H9 (cell line): ENCODE data around the gene PPFIA4. TPM values are rescaled to one million over a fixed set of nuclear protein-coding genes. Genes with fewer than 3 reads are reported as not detected.

Source experiments
- DNase-seq: peaks from one replicate; pipeline ENCODE4 v3.0.0-alpha.2; 2017
- H2AFZ ChIP-seq: one replicate; pipeline ENCODE4 v1.6.1; 2013; ENCODE audit warnings: mild to moderate bottlenecking, low read length, control low read depth, moderate library complexity
- H2AK5ac ChIP-seq: 2 replicates; pipeline ENCODE4 v1.6.1; 2013; ENCODE audit warnings: low read length, control low read depth, mixed read lengths; ENCODE audit not compliant: insufficient read length
- H2BK120ac ChIP-seq: one replicate; pipeline ENCODE4 v1.6.1; 2013; ENCODE audit warnings: low read depth, mild to moderate bottlenecking, low read length, control low read depth, inconsistent platforms; ENCODE audit not compliant: poor library complexity, severe bottlenecking
- H2BK12ac ChIP-seq: 2 replicates; pipeline ENCODE4 v1.6.1; 2013; ENCODE audit warnings: low read length, control low read depth, mixed read lengths, low read depth; ENCODE audit not compliant: insufficient read length
- H2BK15ac ChIP-seq: 2 replicates; pipeline ENCODE4 v1.6.1; 2013; ENCODE audit warnings: low read depth, low read length, control low read depth
- H2BK20ac ChIP-seq: one replicate; pipeline ENCODE4 v1.6.1; 2013; ENCODE audit warnings: low read depth, mild to moderate bottlenecking, low read length, control low read depth, inconsistent platforms; ENCODE audit not compliant: poor library complexity, severe bottlenecking
- H2BK5ac ChIP-seq: 2 replicates; pipeline ENCODE4 v1.6.1; 2013; ENCODE audit warnings: low read length, control low read depth, mixed read lengths; ENCODE audit not compliant: insufficient read length
- H3K14ac ChIP-seq: 2 replicates; pipeline ENCODE4 v1.6.1; 2013; ENCODE audit warnings: low read length, control low read depth; ENCODE audit not compliant: insufficient read depth
- H3K18ac ChIP-seq: 2 replicates; pipeline ENCODE4 v1.6.1; 2013; ENCODE audit warnings: low read depth, mild to moderate bottlenecking, mixed read lengths, low read length, control low read depth; ENCODE audit not compliant: insufficient read length
- H3K23ac ChIP-seq: 2 replicates; pipeline ENCODE4 v1.6.1; 2013; ENCODE audit warnings: low read length, control low read depth, mixed read lengths, low read depth; ENCODE audit not compliant: insufficient read length
- H3K23me2 ChIP-seq: 2 replicates; pipeline ENCODE4 v1.6.1; 2013; ENCODE audit warnings: low read depth, mild to moderate bottlenecking, mixed read lengths, low read length, control low read depth; ENCODE audit not compliant: insufficient read length, poor library complexity, severe bottlenecking
- H3K27ac ChIP-seq: 2 replicates; pipeline ENCODE4 v1.5.1; 2013; ENCODE audit warnings: low read length, control low read depth, mixed read lengths, low read depth; ENCODE audit not compliant: insufficient read length
- H3K27me3 ChIP-seq: 2 replicates; pipeline ENCODE4 v1.6.1; 2013; ENCODE audit warnings: low read length, control low read depth, inconsistent platforms; ENCODE audit not compliant: insufficient read depth
- H3K4ac ChIP-seq: 2 replicates; pipeline ENCODE4 v1.6.1; 2013; ENCODE audit warnings: low read depth, mild to moderate bottlenecking, control low read depth, inconsistent platforms, low read length, moderate library complexity
- H3K4me1 ChIP-seq: 2 replicates; pipeline ENCODE4 v1.6.1; 2013; ENCODE audit warnings: low read length, control low read depth, inconsistent platforms; ENCODE audit not compliant: insufficient read depth
- H3K4me2 ChIP-seq: 2 replicates; pipeline ENCODE4 v1.6.1; 2013; ENCODE audit warnings: low read length, control low read depth, mixed read lengths; ENCODE audit not compliant: insufficient read length, insufficient read depth
- H3K56ac ChIP-seq: 2 replicates; pipeline ENCODE4 v1.6.1; 2013; ENCODE audit warnings: low read depth, mild to moderate bottlenecking, mixed read lengths, low read length, control low read depth; ENCODE audit not compliant: insufficient read length
- H3K79me1 ChIP-seq: 2 replicates; pipeline ENCODE4 v1.6.1; 2013; ENCODE audit warnings: low read depth, mild to moderate bottlenecking, moderate library complexity, low read length, control low read depth, inconsistent platforms; ENCODE audit not compliant: insufficient read depth, poor library complexity, severe bottlenecking
- H3K79me2 ChIP-seq: 2 replicates; pipeline ENCODE4 v1.6.1; 2013; ENCODE audit warnings: low read length, control low read depth, inconsistent platforms; ENCODE audit not compliant: insufficient read depth
- H3K9ac ChIP-seq: 2 replicates; pipeline ENCODE4 v1.6.1; 2013; ENCODE audit warnings: low read length, control low read depth, mixed read lengths; ENCODE audit not compliant: insufficient read length; ENCODE audit errors: extremely low read depth
- H3K9me3 ChIP-seq: one replicate; pipeline ENCODE4 v1.6.1; 2013; ENCODE audit warnings: low read depth, low read length, inconsistent platforms; ENCODE audit not compliant: control insufficient read depth
- H3T11ph ChIP-seq: one replicate; pipeline ENCODE4 v1.6.1; 2013; ENCODE audit warnings: mild to moderate bottlenecking, low read length, control low read depth, inconsistent platforms
- H4K20me1 ChIP-seq: one replicate; pipeline ENCODE4 v1.6.1; 2013; ENCODE audit not compliant: control insufficient read depth, insufficient read length, insufficient read depth
- H4K5ac ChIP-seq: 2 replicates; pipeline ENCODE4 v1.6.1; 2013; ENCODE audit warnings: low read depth, mild to moderate bottlenecking, mixed read lengths, low read length, control low read depth; ENCODE audit not compliant: insufficient read length
- H4K8ac ChIP-seq: replicated peaks from 2 replicates; pipeline ENCODE4 v1.6.1; 2013; ENCODE audit warnings: low read length, control low read depth, mixed read lengths, low read depth; ENCODE audit not compliant: insufficient read length
- H4K91ac ChIP-seq: 2 replicates; pipeline ENCODE4 v1.6.1; 2013; ENCODE audit warnings: low read depth, mild to moderate bottlenecking, moderate library complexity, mixed read lengths, low read length, control low read depth; ENCODE audit not compliant: insufficient read length
- H3K27ac Mint-ChIP-seq, 3 experiments: 2 replicates in 2 of 3; 3 replicates in 1 of 3; pipeline ENCODE4 v1.8.0; 2020 to 2021; ENCODE audit warnings: mixed read lengths in 3 of 3, mild to moderate bottlenecking in 1 of 3, moderate library complexity in 1 of 3
- H3K27me3 Mint-ChIP-seq: 2 replicates; pipeline ENCODE4 v1.8.0; 2021; ENCODE audit warnings: low read depth, mild to moderate bottlenecking, moderate library complexity, mixed read lengths
- H3K36me3 Mint-ChIP-seq, 3 experiments: 2 replicates in 2 of 3; 3 replicates in 1 of 3; pipeline ENCODE4 v1.8.0; 2020 to 2021; ENCODE audit warnings: low read depth in 3 of 3, mixed read lengths in 3 of 3; ENCODE audit not compliant: insufficient read depth in 1 of 3
- H3K4me1 Mint-ChIP-seq, 2 experiments: 2 replicates each; pipeline ENCODE4 v1.8.0; 2020; ENCODE audit warnings: mixed read lengths in 2 of 2
- H3K4me3 Mint-ChIP-seq, 2 experiments: 2 replicates in 1 of 2; 3 replicates in 1 of 2; pipeline ENCODE4 v1.8.0; 2020 to 2021; ENCODE audit warnings: mild to moderate bottlenecking in 2 of 2, mixed read lengths in 2 of 2, moderate library complexity in 1 of 2
- H3K9me3 Mint-ChIP-seq, 2 experiments: 2 replicates in 1 of 2; 3 replicates in 1 of 2; pipeline ENCODE4 v1.8.0; 2020; ENCODE audit warnings: mild to moderate bottlenecking in 2 of 2, mixed read lengths in 2 of 2, moderate library complexity in 1 of 2
- CTCF ChIP-seq: fragments of 200-600 bp; sonication (generic); conservative IDR thresholded peaks from 3 replicates; pipeline ENCODE4 v1.8.0; 2021; ENCODE audit warnings: antibody characterized with exemption, mild to moderate bottlenecking
- total RNA-seq: library from RNA; stranded (reverse); gene quantifications from 2 replicates; pipeline ENCODE4 v1.2.1, GENCODE V29; 2021

The PPFIA4 gene
- total RNA-seq, 1 experiment from 2014 or later: 3.9 TPM

GRCh38 chr1:203104789-203105390 is 78.6 kb downstream of the PPFIA4 start:
- H2BK12ac ChIP-seq: no peak overlapping the region
- H2AK5ac ChIP-seq: no peak overlapping the region
- peaks cover 29% of the 10 kb centered on the region for H3K27me3 Mint-ChIP-seq
- no peak overlapping the region for H3K4ac ChIP-seq
- H4K5ac ChIP-seq: no peak overlapping the region
- no peak overlapping the region for H2BK15ac ChIP-seq
- H2AFZ ChIP-seq: no peak overlapping the region
- no peak overlapping the region for H4K8ac ChIP-seq
- H3T11ph ChIP-seq: no peak overlapping the region
- H3K23me2 ChIP-seq: no peaks in the 10 kb centered on the region
- H3K9me3 ChIP-seq: no peaks in the 10 kb centered on the region
- no peaks in the 10 kb centered on the region for H3K79me2 ChIP-seq
- H3K27me3 ChIP-seq: no peaks in the 10 kb centered on the region
- H3K9ac ChIP-seq: no peak overlapping the region
- H3K27ac ChIP-seq: no peak overlapping the region
- H3K4me1 Mint-ChIP-seq: no peaks in the 10 kb centered on the region
- no peak overlapping the region for H2BK120ac ChIP-seq
- no peak for TF ChIP-seq CTCF
- peaks cover 5 to 6% of the 10 kb centered on the region in 2 experiments; a peak in 2 of 5 replicates for H3K9me3 Mint-ChIP-seq
- H4K91ac ChIP-seq: no peak overlapping the region
- H3K4me3 Mint-ChIP-seq: no peak overlapping the region
- H3K27ac Mint-ChIP-seq: no peak overlapping the region
- no peak for DNase-seq
- no peak overlapping the region for H3K4me2 ChIP-seq
- no peak overlapping the region for H3K14ac ChIP-seq
- H4K20me1 ChIP-seq: no peaks in the 10 kb centered on the region
- H3K23ac ChIP-seq: no peak overlapping the region
- no peak overlapping the region for H3K56ac ChIP-seq
- H3K4me1 ChIP-seq: no peaks in the 10 kb centered on the region
- H3K36me3 Mint-ChIP-seq: no peaks in the 10 kb centered on the region
- H3K18ac ChIP-seq: no peak overlapping the region
- no peak overlapping the region for H2BK5ac ChIP-seq
- no peaks in the 10 kb centered on the region for H3K79me1 ChIP-seq
- no peak overlapping the region for H2BK20ac ChIP-seq
